Left renal cortex interstitium (tissue), 4 donors: Measurements from ENCODE around the gene ADM5. TPM values are rescaled to one million over a fixed set of nuclear protein-coding genes. Genes with fewer than 3 reads are reported as not detected.
A peak's percentile ranks its signal among the peaks of the same experiment; 100 is the strongest.

Source experiments
- DNase-seq, 4 donors: peaks; one replicate each; pipeline ENCODE4 v3.0.0-alpha.2; 2013; ENCODE audit warnings: low read depth in 4 of 4, low spot score in 2 of 4, missing footprints in 1 of 4
- polyA plus RNA-seq, 4 donors: library from polyadenylated mRNA; unstranded; fragments of 120-200 nt; gene quantifications; one replicate each; pipeline ENCODE4 v1.2.1, GENCODE V29; 2013; ENCODE audit not compliant: insufficient read length in 4 of 4

Gene ADM5
- polyA plus RNA-seq: 1 to 10 TPM in 2 of 4 donors, under 1 TPM in 2; 0.49 to 2.1 (median 1.5) TPM

- DNase-seq: no peak
Measured at GRCh38 chr19:49689133-49690078, at the start of gene ADM5. TSS of gene ADM5 (plus strand) at chr19:49689594. CDS start at chr19:49689838, 244 bp downstream.

- peak; percentile 96 to 100 (median 100) for DNase-seq
Measured at GRCh38 chr19:49640113-49640898, 49.1 kb upstream of the ADM5 start, which contains the start of gene RRAS. TSS of gene RRAS (minus strand) at chr19:49640143. CDS start at chr19:49640098, 45 bp downstream.

- peak; percentile 92 to 99 (median 96) for DNase-seq
Measured at GRCh38 chr19:49641688-49642491, 47.5 kb upstream of the ADM5 start, which contains the start of gene SCAF1. TSS of gene SCAF1 (plus strand) at chr19:49642209. CDS start at chr19:49645027, 2,818 bp downstream.

- DNase-seq: no peak
Measured at GRCh38 chr19:49642492-49643035, 46.8 kb upstream of the ADM5 start.

- no peak for DNase-seq
Measured at GRCh38 chr19:49643466-49643865, 45.9 kb upstream of the ADM5 start.

- DNase-seq: no peak
Measured at GRCh38 chr19:49645592-49645991, 43.8 kb upstream of the ADM5 start.

- DNase-seq: no peak
Measured at GRCh38 chr19:49645995-49646394, 43.4 kb upstream of the ADM5 start.

GRCh38 chr19:49646586-49646985, 42.8 kb upstream of the ADM5 start:
- no peak for DNase-seq

- DNase-seq: no peak
Measured at GRCh38 chr19:49651029-49651819, 38.2 kb upstream of the ADM5 start.

GRCh38 chr19:49651820-49652550, 37.4 kb upstream of the ADM5 start:
- DNase-seq: no peak

- no peak for DNase-seq
Measured at GRCh38 chr19:49652551-49653465, 36.6 kb upstream of the ADM5 start.

- DNase-seq: no peak
Measured at GRCh38 chr19:49653466-49653806, 36.0 kb upstream of the ADM5 start.

- DNase-seq: no peak
Measured at GRCh38 chr19:49654581-49654980, 34.8 kb upstream of the ADM5 start.

- DNase-seq: no peak
Measured at GRCh38 chr19:49655570-49656455, 33.6 kb upstream of the ADM5 start.

GRCh38 chr19:49656456-49657109, 32.8 kb upstream of the ADM5 start:
- DNase-seq: no peak

GRCh38 chr19:49657493-49658138, 31.8 kb upstream of the ADM5 start:
- DNase-seq: no peak
